K562 (cell line): ENCODE results near the gene NUDT22. TPM values are rescaled to one million over a fixed set of nuclear protein-coding genes. Genes with fewer than 3 reads are reported as not detected.

Experiments
- ATF4 ChIP-seq: fragments of 450-650 bp; formaldehyde crosslinking; IDR thresholded peaks from 2 replicates; pipeline ENCODE4 v1.4.0; 2022; ENCODE audit warnings: mild to moderate bottlenecking, moderate library complexity
- ETV5 ChIP-seq: sonication (generic); formaldehyde crosslinking; IDR thresholded peaks from 2 replicates; pipeline ENCODE4 v1.4.0; 2020; ENCODE audit warnings: low read depth, mild to moderate bottlenecking, missing genetic modification reagents
- FOXP1 ChIP-seq: sonication (generic); formaldehyde crosslinking; IDR thresholded peaks from 2 replicates; pipeline ENCODE4 v1.8.0; 2022; ENCODE audit warnings: mild to moderate bottlenecking, missing genetic modification reagents
- HNRNPLL ChIP-seq: fragments of 200-400 bp; formaldehyde crosslinking; IDR thresholded peaks from 2 replicates; pipeline ENCODE4 v1.6.1; 2017; ENCODE audit warnings: low read length, low read depth, mild to moderate bottlenecking; ENCODE audit not compliant: poor library complexity, severe bottlenecking
- NR2F6 ChIP-seq: fragments of 450-650 bp; formaldehyde crosslinking; IDR thresholded peaks from 2 replicates; pipeline ENCODE4 v1.4.0; 2020; ENCODE audit warnings: mild to moderate bottlenecking
- ZBED1 ChIP-seq: IDR thresholded peaks from 2 replicates; pipeline ENCODE4 v1.6.1; 2014
- ZBTB1 ChIP-seq: sonication (generic); formaldehyde crosslinking; IDR thresholded peaks from 2 replicates; pipeline ENCODE4 v1.8.1; 2023; ENCODE audit warnings: missing genetic modification reagents, low read depth, mild to moderate bottlenecking, borderline replicate concordance
- ZFP1 ChIP-seq: fragments of 450-650 bp; formaldehyde crosslinking; IDR thresholded peaks from 2 replicates; pipeline ENCODE4 v1.4.0; 2020; ENCODE audit warnings: mild to moderate bottlenecking, mixed read lengths
- ZFP36 ChIP-seq: fragments of 150-350 bp; IDR thresholded peaks from 2 replicates; pipeline ENCODE4 v1.6.1; 2018; ENCODE audit warnings: low read length, low read depth; ENCODE audit not compliant: partially characterized antibody
- ZKSCAN1 ChIP-seq: fragments of 150-350 bp; IDR thresholded peaks from 2 replicates; pipeline ENCODE4 v1.6.1; 2016; ENCODE audit warnings: low read depth, low read length
- ZNF655 ChIP-seq: fragments of 250-450 bp; sonication (Bioruptor Pico); IDR thresholded peaks from 2 replicates; pipeline ENCODE4 v1.5.0; 2021
- ZNF695 ChIP-seq: fragments of 450-650 bp; formaldehyde crosslinking; IDR thresholded peaks from 2 replicates; pipeline ENCODE4 v1.4.0; 2020; ENCODE audit warnings: mild to moderate bottlenecking, moderate library complexity
- ZNF766 ChIP-seq: fragments of 200-800 bp; sonication (Bioruptor generic); conservative IDR thresholded peaks from 2 replicates; pipeline ENCODE4 v1.6.1; 2016; ENCODE audit warnings: missing genetic modification characterization, missing compliant biosample characterization
- ZNF778 ChIP-seq: fragments of 450-650 bp; formaldehyde crosslinking; IDR thresholded peaks from 2 replicates; pipeline ENCODE4 v1.4.0; 2020; ENCODE audit warnings: mild to moderate bottlenecking, moderate library complexity
- ZZZ3 ChIP-seq: fragments of 450-650 bp; IDR thresholded peaks from 2 replicates; pipeline ENCODE4 v1.6.1; 2016; ENCODE audit warnings: antibody characterized with exemption, mild to moderate bottlenecking, moderate library complexity
- polyA plus RNA-seq, 8 experiments: library from polyadenylated mRNA; depleted of rRNA in 4 of 8; stranded (reverse) in 5 of 8; unstranded in 3 of 8; fragments of >200 nt; fragmentation: Nextera tagmentation in 2 of 8; fragmentation: Illumina TruSeq in 1 of 8; extraction: Ambion mirVana in 2 of 8; extraction: Trizol in 1 of 8; gene quantifications; 2 replicates each; pipeline versions ENCODE4 v1.2.1 to v1.2.3, GENCODE V29; 2011 to 2014; ENCODE audit warnings: inconsistent platforms in 1 of 8, missing spikeins in 1 of 8
- total RNA-seq, 7 experiments: library from RNA; depleted of rRNA in 6 of 7; stranded (reverse); fragments of >200 nt in 6 of 7; fragmentation: Illumina TruSeq in 2 of 7; extraction: Trizol in 2 of 7; gene quantifications; 2 replicates each; pipeline versions ENCODE4 v1.2.1 to v1.2.3, GENCODE V29; 2011 to 2021; ENCODE audit warnings: low replicate concordance in 1 of 7
- TF ChIP-seq, protein P1 (sequence below): fragments of 450-650 bp; conservative IDR thresholded peaks from 2 replicates; pipeline ENCODE4 v1.6.1; 2016; ENCODE audit warnings: missing genetic modification characterization, low read depth, mild to moderate bottlenecking, missing compliant biosample characterization, moderate library complexity
- TF ChIP-seq, protein P2 (sequence below): sonication (generic); formaldehyde crosslinking; IDR thresholded peaks from 2 replicates; pipeline ENCODE4 v1.8.0; 2022; ENCODE audit warnings: mild to moderate bottlenecking, missing genetic modification reagents, borderline replicate concordance
- TF ChIP-seq, protein P3 (sequence below): sonication (generic); formaldehyde crosslinking; IDR thresholded peaks from 2 replicates; pipeline ENCODE4 v1.5.0; 2020; ENCODE audit warnings: missing genetic modification reagents

NUDT22 gene
- total and polyA plus RNA-seq, 9 of the 15 experiments (the other 6 are each of a cell fraction or from before 2014, with no cell fraction given), result 6.3 to 92.6 (median 37.4) TPM

DNA sequence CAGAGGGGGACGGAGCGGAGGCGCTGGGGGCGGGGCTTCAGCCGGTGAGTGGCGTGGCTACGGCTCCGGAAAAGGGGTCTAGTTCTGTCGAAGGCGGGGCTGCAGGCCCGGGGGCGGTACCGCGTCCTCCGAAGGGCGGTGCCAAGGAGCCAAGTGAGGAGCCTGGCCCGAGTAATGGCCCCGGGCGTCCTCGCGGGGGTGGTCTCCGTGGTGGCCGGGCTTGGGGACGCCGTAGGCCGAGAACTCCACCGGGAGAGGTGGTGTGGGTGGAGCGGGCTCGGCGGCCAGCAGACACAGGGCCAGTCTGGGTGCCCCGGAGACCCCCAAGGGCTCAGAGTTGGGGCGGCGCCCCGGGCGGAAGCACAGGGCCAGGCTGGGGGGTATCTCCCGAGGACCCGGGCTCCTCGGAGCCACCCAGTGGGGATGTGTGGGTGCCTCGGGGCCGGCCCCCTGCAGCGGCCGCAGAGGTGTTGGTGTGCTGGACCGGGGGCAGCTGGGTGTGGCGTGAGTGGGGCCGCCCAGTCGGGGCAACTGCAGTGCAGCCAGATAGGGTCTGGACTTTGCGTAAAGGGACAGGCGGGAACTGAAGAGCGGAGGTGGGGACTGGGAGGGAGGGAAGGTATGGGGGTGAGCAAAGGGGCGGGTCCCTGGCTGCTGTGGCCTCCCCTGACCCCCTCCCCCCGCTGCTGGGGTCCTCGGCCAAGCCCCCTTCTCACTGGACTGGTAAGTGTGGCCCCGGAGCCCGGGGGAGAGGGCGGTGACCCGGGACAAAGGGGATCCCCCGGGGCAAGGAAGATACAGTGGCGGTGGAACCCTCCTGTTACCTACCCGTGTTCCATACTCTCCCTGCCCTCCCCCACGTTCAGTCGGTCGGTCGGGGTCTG is 15.7 kb downstream of the NUDT22 start (continued):
- TF ChIP-seq, protein P1, sequence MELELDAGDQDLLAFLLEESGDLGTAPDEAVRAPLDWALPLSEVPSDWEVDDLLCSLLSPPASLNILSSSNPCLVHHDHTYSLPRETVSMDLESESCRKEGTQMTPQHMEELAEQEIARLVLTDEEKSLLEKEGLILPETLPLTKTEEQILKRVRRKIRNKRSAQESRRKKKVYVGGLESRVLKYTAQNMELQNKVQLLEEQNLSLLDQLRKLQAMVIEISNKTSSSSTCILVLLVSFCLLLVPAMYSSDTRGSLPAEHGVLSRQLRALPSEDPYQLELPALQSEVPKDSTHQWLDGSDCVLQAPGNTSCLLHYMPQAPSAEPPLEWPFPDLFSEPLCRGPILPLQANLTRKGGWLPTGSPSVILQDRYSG (tag), result no peak
- TF ChIP-seq ZFP1 (CRISPR knock-in tag), result no peak
- 0 out of 2 replicates have a peak, but pooled peaks have one; percentile 21 for TF ChIP-seq ZBTB1 (CRISPR knock-in tag)
- no peak for TF ChIP-seq ZZZ3
- TF ChIP-seq, protein P2, sequence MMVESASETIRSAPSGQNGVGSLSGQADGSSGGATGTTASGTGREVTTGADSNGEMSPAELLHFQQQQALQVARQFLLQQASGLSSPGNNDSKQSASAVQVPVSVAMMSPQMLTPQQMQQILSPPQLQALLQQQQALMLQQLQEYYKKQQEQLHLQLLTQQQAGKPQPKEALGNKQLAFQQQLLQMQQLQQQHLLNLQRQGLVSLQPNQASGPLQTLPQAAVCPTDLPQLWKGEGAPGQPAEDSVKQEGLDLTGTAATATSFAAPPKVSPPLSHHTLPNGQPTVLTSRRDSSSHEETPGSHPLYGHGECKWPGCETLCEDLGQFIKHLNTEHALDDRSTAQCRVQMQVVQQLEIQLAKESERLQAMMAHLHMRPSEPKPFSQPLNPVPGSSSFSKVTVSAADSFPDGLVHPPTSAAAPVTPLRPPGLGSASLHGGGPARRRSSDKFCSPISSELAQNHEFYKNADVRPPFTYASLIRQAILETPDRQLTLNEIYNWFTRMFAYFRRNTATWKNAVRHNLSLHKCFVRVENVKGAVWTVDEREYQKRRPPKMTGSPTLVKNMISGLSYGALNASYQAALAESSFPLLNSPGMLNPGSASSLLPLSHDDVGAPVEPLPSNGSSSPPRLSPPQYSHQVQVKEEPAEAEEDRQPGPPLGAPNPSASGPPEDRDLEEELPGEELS (CRISPR knock-in tag), result no peak
- TF ChIP-seq, protein P3, sequence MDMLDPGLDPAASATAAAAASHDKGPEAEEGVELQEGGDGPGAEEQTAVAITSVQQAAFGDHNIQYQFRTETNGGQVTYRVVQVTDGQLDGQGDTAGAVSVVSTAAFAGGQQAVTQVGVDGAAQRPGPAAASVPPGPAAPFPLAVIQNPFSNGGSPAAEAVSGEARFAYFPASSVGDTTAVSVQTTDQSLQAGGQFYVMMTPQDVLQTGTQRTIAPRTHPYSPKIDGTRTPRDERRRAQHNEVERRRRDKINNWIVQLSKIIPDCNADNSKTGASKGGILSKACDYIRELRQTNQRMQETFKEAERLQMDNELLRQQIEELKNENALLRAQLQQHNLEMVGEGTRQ (CRISPR knock-in tag), result no peak
- no peak for TF ChIP-seq ZNF766 (CRISPR knock-in tag)
- no peak for TF ChIP-seq ZNF655
- no peak for TF ChIP-seq ZNF695 (CRISPR knock-in tag)
- no peak for TF ChIP-seq ZFP36
- peak; percentile 74 for TF ChIP-seq HNRNPLL
- no peak for TF ChIP-seq ZNF778 (CRISPR knock-in tag)
- no peak for TF ChIP-seq ZBED1
- TF ChIP-seq FOXP1, result peak; percentile 48; the same call in 1 of the 2 replicates
- TF ChIP-seq NR2F6 (CRISPR knock-in tag), result no peak
- TF ChIP-seq ETV5, result no peak
- no peak for TF ChIP-seq ATF4
- TF ChIP-seq ZKSCAN1, result no peak
